Muscle of leg (tissue), 11 donors: ENCODE data around the gene HCST. TPM values are rescaled to one million over a fixed set of nuclear protein-coding genes. Genes with fewer than 3 reads are reported as not detected.
"Not testable (repeated sequence)": the region's sequence is repeated elsewhere in the genome, so short reads cannot be mapped to it uniquely, and the experiment has no call there.

Experiments used
- DNase-seq: peaks from one replicate; pipeline ENCODE4 v3.0.0; 2013
- H3K27ac ChIP-seq: one replicate; pipeline ENCODE4 v1.5.1; 2013; ENCODE audit warnings: mild to moderate bottlenecking, low read length, control low read depth
- H3K27me3 ChIP-seq: one replicate; pipeline ENCODE4 v1.6.1; 2013; ENCODE audit warnings: low read length; ENCODE audit not compliant: control insufficient read depth, insufficient read depth
- H3K36me3 ChIP-seq: one replicate; pipeline ENCODE4 v1.6.1; 2013; ENCODE audit warnings: low read length; ENCODE audit not compliant: control insufficient read depth, insufficient read depth
- H3K4me1 ChIP-seq: one replicate; pipeline ENCODE4 v1.6.1; 2013; ENCODE audit warnings: low read length; ENCODE audit not compliant: control insufficient read depth, insufficient read depth
- H3K4me3 ChIP-seq: one replicate; pipeline ENCODE4 v1.5.1; 2013; ENCODE audit warnings: low read length, control low read depth
- H3K9me3 ChIP-seq: replicated peaks from 2 replicates; pipeline ENCODE4 v1.6.1; 2013; ENCODE audit warnings: low read depth, low read length; ENCODE audit not compliant: control insufficient read depth
- WGBS: methylation state at CpG from one replicate; pipeline ENCODE4 v1.1.5; 2013; ENCODE audit warnings: missing lambda C conversion rate; ENCODE audit not compliant: insufficient coverage; 5-methylcytosine and 5-hydroxymethylcytosine counted together
- polyA plus RNA-seq, 8 donors: library from polyadenylated mRNA; unstranded; fragments of 120-200 nt; gene quantifications; one replicate each; pipeline versions ENCODE4 v1.2.1 to v1.2.3, GENCODE V29; 2013; ENCODE audit warnings: inconsistent platforms in 1 of 8, low replicate concordance in 1 of 8; ENCODE audit not compliant: insufficient read length in 8 of 8, insufficient read depth in 1 of 8
- total RNA-seq: library from RNA; stranded (reverse); fragments of 120-200 nt; gene quantifications from one replicate; pipeline ENCODE4 v1.2.4, GENCODE V29; 2013

HCST gene
- total and polyA plus RNA-seq, 9 donors = 3.5 to 7.8 (median 5.5) TPM

- peaks cover 21% of the 10 kb centered on the region for H3K36me3 ChIP-seq
- not testable (repeated sequence) for H3K9me3 ChIP-seq, DNase-seq, H3K4me3 ChIP-seq, H3K27ac ChIP-seq, H3K27me3 ChIP-seq, H3K4me1 ChIP-seq
- WGBS = no CpG with 5 or more reads among the region's 3 CpGs
Measured at GRCh38 chr19:35891819-35892218, 10.5 kb upstream of the HCST start.

- no peak for DNase-seq
- H3K27ac ChIP-seq = no peak overlapping the region
- peaks cover 2% of the 10 kb centered on the region for H3K27me3 ChIP-seq
- no peaks in the 10 kb centered on the region for H3K9me3 ChIP-seq
- 83% methylated on average over 2 of the region's 2 CpGs for WGBS
- no peak overlapping the region for H3K4me3 ChIP-seq
- H3K36me3 ChIP-seq = peaks cover 17% of the 10 kb centered on the region
- H3K4me1 ChIP-seq = peaks cover 12% of the 10 kb centered on the region
Measured at GRCh38 chr19:35894342-35894741, 8.0 kb upstream of the HCST start.

GRCh38 chr19:35895911-35896642 lies 6.3 kb upstream of the HCST start:
- WGBS = 88% methylated on average over 10 of the region's 21 CpGs
- Histone ChIP-seq H3K4me3 (no peak overlapping the region), H3K36me3 (peaks cover 12% of the 10 kb centered on the region), H3K27me3 (peaks cover 7% of the 10 kb centered on the region), H3K9me3 (no peaks in the 10 kb centered on the region), H3K27ac (no peak overlapping the region), H3K4me1 (peaks cover 14% of the 10 kb centered on the region)
- DNase-seq = no peak

DNA sequence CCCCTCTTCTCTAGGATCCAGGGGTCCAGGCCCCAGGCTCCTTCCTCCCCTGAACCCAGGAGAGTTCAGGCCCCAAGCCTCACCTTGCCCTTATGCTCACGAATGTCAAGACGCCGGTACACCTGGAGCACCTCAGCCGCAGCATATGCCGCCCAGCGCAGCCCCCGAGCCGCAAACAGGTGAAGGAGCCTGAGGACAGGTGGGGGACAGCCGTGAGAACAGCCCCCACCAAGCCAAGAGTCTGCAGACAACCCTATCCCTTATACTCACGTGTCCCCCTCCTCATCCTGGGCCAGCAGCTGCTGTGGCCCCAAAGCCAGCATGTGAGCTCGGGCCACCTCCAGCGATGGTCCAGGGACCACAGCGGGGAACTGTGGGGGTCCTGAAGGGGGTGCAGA lies 5.7 kb upstream of the HCST start:
- Histone ChIP-seq H3K9me3 (no peaks in the 10 kb centered on the region), H3K36me3 (peaks cover 12% of the 10 kb centered on the region), H3K27ac (no peak overlapping the region), H3K27me3 (peaks cover 7% of the 10 kb centered on the region), H3K4me3 (no peak overlapping the region), H3K4me1 (peaks cover 14% of the 10 kb centered on the region)
- 93% methylated on average over 9 of the region's 13 CpGs for WGBS
- no peak for DNase-seq

DNA sequence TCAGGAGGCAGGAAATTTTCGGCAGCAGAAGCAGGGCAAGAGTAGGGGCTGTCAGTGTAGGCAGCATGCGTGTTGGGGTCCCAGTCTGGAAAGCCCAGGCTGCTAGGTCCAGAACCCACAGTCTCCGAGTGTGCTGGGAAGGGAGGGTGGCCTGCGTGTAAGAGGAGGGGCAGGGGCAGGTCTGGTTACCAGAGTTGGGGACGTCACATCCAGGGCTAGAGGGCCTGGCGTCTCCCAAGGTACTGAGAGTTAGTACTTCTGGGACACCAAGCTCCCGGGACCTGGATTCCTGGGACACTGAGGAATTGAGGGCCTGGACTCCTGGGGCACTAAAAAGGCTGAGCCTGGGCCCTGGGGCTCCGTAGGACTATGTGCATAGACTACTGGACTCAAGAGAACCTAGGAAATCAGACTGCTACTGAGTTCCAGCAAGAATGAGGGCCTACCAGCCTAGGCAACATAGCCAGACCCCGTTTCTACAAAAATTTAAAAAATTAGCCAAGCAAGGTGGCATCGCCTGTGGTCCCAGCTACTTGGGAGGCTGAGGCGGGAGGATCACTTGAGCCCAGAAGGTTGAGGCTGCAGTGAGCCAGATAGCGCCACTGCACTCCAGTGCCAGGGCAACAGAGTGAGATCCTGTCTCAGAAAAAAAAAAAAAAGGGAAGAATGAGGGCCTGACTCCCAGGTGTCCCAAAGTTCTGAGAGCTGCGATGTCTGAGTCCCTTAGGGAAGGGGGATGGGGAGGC lies 4.5 kb upstream of the HCST start:
- H3K27me3 ChIP-seq = peaks cover 13% of the 10 kb centered on the region
- H3K9me3 ChIP-seq = no peaks in the 10 kb centered on the region
- H3K36me3 ChIP-seq = peaks cover 12% of the 10 kb centered on the region
- WGBS = 91% methylated on average over 12 of the region's 13 CpGs
- peaks cover 14% of the 10 kb centered on the region for H3K4me1 ChIP-seq
- no peak overlapping the region for H3K27ac ChIP-seq
- peak overlapping the region; percentile 64 for H3K4me3 ChIP-seq
- DNase-seq = no peak

GRCh38 chr19:35898499-35898809 lies 3.9 kb upstream of the HCST start:
- WGBS = 3% methylated on average over 9 of the region's 17 CpGs
- H3K27ac ChIP-seq = peak overlapping the region; percentile 87

DNA sequence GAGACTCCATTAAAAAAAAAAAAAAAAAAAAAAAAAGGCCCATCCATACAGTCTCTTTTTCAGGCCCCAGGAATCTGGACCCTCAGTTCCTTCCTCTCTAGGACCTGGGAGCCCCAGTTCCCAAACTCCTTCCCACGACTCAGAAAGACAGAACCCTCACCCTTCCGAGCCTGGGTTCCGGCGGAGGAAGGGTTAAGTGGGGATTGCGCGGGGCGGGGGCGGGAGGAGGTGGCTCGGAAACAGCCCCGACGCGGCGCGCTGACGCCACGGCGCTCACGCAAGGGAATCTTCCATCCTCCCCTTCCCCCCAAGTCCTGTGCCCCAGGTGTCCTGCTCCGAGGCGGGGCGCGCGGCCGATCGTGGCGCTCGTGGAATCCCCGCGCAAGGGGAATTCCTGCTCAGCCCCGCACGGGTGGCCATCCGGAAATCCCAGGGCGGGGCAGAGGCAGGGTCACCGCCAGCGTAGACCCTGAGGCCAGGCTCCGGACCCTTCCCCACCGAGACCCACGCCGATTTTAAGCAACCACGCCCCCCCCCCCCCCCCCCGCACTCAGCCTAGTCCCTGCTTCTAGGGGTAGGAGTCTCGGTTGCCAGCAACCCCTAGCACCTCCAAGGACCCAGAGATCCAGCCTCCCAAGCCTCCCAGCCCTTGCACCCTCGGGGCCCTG lies 2.6 kb upstream of the HCST start:
- peak; percentile 93 for DNase-seq
- Histone ChIP-seq H3K27me3 (peaks cover 27% of the 10 kb centered on the region), H3K4me1 (peaks cover 14% of the 10 kb centered on the region), H3K9me3 (no peaks in the 10 kb centered on the region), H3K36me3 (peaks cover 12% of the 10 kb centered on the region), H3K27ac (peak overlapping the region; percentile 87), H3K4me3 (peak overlapping the region; percentile 64)
- 0% methylated on average over 16 of the region's 43 CpGs for WGBS

More at GRCh38 chr19:35898499-35898809, 3.9 kb upstream of the HCST start:
- H3K4me3 ChIP-seq = peak overlapping the region; percentile 64
- H3K9me3 ChIP-seq = no peaks in the 10 kb centered on the region
- no peak for DNase-seq
- peaks cover 19% of the 10 kb centered on the region for H3K27me3 ChIP-seq
- H3K36me3 ChIP-seq = peaks cover 12% of the 10 kb centered on the region
- H3K4me1 ChIP-seq = peaks cover 14% of the 10 kb centered on the region

GRCh38 chr19:35901055-35901644 lies 1.2 kb upstream of the HCST start:
- DNase-seq = no peak
- Histone ChIP-seq H3K36me3 (peaks cover 6% of the 10 kb centered on the region), H3K4me3 (no peak overlapping the region), H3K27me3 (peaks cover 27% of the 10 kb centered on the region), H3K4me1 (peaks cover 14% of the 10 kb centered on the region), H3K9me3 (no peaks in the 10 kb centered on the region), H3K27ac (no peak overlapping the region)
- WGBS = 40% methylated on average over 1 of the region's 2 CpGs

DNA sequence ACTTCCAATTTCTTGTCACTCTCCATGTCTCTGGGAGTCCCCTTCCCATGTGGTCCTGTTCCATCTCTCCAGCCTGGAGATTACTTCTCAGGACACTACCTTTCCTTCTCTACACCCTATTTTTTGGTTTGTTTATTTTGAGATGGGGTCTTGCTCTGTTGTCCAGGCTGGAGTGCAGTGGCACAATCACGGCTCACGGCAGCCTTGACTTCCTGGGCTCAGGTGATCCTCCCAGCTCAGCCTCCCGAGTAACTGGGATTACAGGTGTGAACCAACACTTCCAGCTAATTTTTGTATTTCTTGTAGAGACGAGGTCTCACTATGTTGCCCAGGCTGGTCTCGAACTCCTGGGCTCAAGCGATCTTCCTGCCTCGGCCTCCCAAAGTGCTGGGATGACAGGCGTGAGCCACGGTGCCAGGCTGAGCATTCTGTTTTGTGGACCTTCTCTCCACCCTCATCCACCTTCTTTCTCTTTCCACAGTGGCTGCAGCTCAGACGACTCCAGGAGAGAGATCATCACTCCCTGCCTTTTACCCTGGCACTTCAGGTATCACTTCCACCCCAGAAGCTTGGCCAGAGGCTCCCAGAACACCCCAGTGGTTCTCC lies 644 bp downstream of the HCST start:
- 73% methylated on average over 10 of the region's 10 CpGs for WGBS
- Histone ChIP-seq H3K27ac (peak overlapping the region; percentile 71), H3K27me3 (peaks cover 27% of the 10 kb centered on the region), H3K9me3 (no peaks in the 10 kb centered on the region), H3K36me3 (peaks cover under 1% of the 10 kb centered on the region), H3K4me1 (peaks cover 14% of the 10 kb centered on the region), H3K4me3 (peak overlapping the region; percentile 24)
- DNase-seq = no peak
